ENCODE results near the gene HOXB5. TPM values are rescaled to one million over a fixed set of nuclear protein-coding genes. Genes with fewer than 3 reads are reported as not detected.

The HOXB5 gene
- total RNA-seq, 1 donor from 2014 or later, result 0.07 TPM

DNA sequence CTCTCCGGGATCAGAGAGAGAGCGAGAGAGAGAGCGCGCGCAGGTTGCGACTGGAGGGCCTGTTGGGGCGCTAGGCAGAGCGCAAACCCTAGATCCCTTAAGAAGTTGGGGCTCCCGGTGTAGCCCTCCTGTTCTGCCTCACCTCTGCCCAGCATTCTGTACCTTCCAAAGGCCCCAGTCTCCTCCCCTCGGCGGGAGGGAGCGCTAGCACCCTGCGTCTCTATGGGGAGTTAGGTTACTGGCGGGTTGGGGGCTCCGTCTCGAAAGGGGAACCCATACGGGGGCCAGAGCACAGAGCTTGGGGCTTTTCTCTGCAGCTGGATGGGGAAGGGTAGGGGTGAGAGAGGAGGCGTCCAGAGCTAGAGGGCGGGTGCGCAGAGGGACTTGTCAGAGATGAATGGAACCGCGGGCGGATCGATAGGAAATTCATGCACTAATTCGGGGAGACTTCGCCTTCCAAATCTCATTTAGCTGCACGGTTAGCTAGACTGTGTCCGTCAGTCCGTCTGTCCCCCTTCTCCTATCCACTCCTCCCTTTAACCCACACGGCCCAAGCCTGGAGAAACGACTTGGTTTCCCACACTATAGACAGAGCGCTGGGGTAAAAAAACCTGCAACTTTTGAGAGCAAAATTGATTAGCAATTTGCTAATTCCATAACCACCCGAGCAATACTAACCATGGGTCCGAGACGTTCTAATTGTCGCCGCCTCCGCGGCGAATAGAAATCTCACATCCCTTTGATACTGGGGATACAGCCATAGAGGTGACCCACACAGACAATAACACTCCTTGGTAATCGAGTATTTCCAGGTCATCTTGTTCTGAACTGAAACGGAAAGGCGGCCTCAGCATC is 14.7 kb downstream of the HOXB5 start:
- intact Hi-C loops (cut with micrococcal nuclease), result loop anchor here (2.0 kb wide), 2 partner anchors 36 to 68 kb away; no protein-coding TSS in a partner anchor

- intact Hi-C loops (cut with micrococcal nuclease), result loop anchor here (2.0 kb wide), 2 partner anchors 35 to 67 kb away; no protein-coding TSS in a partner anchor
Measured at GRCh38 chr17:48577946-48578615, 15.5 kb downstream of the HOXB5 start, which contains the start of gene HOXB4. TSS of gene HOXB4 (minus strand) at chr17:48578350. CDS start at chr17:48578319, 31 bp downstream.

DNA sequence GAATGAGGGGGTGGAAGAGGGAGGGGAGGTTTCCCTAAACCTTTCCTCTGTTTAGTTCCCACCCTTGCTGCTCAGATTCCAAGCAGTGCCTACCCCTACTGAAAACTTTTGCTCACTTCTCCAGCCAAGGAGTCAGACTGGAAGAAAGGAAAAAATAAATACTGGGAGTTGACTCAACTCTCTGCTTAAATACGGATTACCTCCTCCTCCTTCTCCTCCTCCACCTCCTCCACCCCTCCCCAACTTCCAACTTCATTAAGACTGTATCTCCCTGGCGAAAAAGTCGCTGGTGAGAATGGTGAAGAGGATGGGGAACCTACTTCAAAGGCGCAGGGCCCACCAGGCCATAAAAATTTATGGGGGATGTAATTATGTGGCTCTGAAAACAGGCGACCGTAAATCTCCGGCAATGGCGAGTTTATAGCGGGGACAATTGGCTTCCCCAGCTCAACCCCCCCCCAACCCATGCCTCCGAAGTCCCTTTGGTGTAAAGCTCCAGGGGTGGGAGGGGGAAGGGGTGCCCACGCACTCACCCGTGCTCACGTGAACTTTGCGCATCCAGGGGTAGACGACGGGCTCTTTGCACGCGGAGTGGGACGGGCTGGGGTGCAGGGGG is 16.1 kb downstream of the HOXB5 start:
- intact Hi-C loops (cut with micrococcal nuclease), result no loop called here

DNA sequence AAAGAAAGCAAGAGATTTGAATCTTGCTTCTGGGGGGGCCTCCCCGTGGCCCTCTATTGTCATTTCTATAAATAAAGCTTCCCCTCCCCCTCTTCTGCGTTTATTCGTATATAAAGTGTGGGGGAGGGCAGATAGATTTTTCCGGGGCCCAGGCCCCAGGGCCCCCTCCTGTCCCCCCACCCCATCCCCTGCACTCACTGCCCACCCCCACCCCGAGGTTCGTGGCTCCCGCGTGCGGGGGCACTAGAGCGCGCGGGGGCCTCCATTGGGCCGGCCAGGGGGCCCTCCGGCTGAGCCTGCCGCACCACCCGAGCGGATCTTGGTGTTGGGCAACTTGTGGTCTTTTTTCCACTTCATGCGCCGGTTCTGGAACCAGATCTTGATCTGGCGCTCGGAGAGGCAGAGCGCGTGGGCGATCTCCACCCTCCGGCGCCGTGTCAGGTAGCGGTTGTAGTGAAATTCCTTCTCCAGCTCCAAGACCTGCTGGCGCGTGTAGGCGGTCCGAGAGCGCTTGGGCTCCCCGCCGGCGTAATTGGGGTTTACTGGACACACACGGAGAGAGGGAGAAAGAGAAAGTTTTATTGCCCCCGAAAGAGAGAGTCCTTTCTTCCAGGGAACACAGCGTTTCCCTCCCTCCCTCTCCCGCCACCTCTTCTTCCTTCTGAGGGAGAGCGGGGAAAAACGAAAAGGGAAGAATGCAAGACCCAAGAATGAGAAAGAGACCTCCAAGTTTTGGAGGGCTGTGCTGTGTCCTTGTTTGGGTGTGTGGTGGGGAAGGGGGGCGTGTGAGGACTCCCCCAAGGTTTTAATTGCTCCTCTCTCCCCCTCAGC is 16.9 kb downstream of the HOXB5 start:
- intact Hi-C loops (cut with micrococcal nuclease), result no loop called here

- intact Hi-C loops (cut with micrococcal nuclease), result no loop called here
Measured at GRCh38 chr17:48575673-48576478, 17.7 kb downstream of the HOXB5 start.

GRCh38 chr17:48575066-48575582 is 18.5 kb downstream of the HOXB5 start:
- intact Hi-C loops (cut with micrococcal nuclease), result no loop called here

- intact Hi-C loops (cut with micrococcal nuclease), result no loop called here
Measured at GRCh38 chr17:48574505-48575065, 19.0 kb downstream of the HOXB5 start.

DNA sequence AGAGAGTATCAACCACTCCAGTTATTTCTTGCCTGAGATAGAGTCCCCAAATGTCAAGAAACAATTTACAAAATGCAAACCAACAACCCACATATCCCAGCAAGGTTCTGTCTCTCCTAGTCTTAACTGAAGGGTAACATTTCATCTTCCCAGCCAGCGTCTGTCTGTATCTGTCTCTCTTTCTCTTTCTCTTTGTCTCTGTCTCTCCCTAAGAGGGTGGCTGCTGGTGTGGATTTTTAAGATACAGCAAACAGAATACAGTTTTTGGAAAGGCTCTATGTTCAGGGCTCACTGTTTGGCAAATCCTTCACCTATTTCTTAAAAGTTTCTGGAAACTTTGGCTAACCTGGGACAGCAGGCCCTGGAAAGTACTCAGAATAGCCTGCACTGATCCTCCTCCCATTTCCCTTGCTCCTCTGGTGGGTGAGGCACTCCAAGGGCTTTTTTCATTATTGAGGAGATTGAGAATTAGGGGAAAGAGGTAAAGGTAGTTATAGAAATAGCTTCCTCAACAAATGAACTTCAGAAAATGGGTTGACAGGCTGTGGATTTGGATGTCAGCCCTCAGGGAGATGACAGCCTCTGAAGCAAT is 21.7 kb downstream of the HOXB5 start:
- intact Hi-C loops (cut with micrococcal nuclease), result no loop called here

GRCh38 chr17:48571024-48571818 is 22.4 kb downstream of the HOXB5 start:
- intact Hi-C loops (cut with micrococcal nuclease), result no loop called here

GRCh38 chr17:48570325-48571023 is 23.1 kb downstream of the HOXB5 start:
- intact Hi-C loops (cut with micrococcal nuclease), result no loop called here

DNA sequence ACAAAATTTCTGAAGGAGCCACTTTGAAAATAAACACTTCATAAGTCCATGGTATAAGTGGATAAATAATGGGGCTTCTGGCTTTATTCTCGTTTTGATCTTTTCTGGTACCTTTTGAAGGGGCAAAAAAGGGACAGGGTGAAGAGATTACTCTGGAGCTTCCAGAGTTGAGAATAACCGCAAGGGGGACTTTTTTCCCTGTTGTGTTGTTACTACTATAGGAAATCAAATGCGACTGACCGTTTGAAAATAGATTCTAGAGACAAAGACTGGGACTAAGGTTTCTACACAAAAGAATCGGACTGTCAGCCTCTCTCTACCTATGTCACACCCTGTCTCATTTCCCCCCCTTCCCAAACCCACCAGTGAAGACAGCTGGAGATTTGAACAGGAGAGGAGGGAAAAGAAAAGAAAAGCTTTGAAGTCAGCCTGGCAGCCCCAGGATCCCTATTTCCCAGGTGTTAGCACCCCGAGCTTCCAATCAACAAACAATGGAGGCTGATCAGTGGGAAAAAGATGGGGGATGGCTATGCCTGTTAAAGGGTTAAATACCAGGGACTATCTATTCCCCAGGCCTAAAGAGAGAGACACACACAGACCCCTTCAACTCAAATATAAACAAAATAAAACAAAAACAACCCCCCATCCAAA is 23.8 kb downstream of the HOXB5 start:
- intact Hi-C loops (cut with micrococcal nuclease), result no loop called here

DNA sequence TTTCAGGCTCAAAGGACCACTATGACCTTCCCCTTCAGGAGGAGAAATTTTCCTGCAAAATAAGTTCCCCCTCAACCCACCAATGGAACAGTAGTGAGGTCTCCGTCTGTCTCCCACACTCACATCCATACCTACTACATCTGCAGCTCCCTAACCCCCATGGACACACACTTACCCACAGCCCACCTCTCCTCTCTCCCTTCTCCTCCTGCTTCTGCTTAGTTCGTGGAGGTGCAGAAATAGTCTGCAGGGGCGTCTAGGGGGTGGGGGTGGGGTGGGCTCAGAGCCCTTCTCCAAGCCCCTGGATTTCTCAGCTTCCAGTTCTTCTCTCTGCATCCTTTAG is 24.4 kb downstream of the HOXB5 start:
- intact Hi-C loops (cut with micrococcal nuclease), result no loop called here

DNA sequence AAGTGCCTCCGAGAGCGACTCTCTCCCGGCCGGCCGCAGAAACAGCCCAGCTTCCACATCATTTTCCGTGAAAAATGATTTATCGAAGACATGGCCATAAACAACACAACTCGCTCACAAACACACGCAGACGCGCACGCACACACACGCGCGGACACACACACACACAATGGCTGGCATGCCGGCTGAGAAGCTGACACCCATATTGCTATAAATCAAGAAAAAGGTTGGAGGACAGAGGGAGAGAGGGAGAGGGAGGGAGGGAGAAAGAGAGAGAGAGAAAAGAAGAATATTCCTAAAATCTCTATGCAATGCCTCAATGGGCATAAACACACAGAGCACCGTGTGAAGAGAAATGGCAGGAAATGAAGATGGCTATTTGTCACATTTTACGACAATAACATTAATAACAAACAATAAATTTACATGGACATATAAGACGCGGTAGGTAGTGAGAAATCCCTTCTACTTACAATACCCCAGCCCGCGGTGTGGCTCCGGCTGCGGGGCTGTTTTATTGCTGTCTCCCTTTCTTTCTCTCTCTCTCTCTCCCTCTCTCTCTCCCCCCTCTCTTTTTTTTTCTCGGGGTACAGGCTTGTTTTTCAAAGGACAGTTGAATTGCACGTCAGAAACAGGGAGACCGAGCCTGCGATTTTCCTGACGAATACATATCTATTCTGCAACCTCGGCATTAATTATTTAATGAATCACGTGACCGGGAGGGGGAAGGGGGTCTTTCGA is 24.9 kb downstream of the HOXB5 start:
- intact Hi-C loops (cut with micrococcal nuclease), result no loop called here

- intact Hi-C loops (cut with micrococcal nuclease), result no loop called here
Measured at GRCh38 chr17:48567646-48568354, 25.8 kb downstream of the HOXB5 start.

GRCh38 chr17:48567209-48567608 is 26.4 kb downstream of the HOXB5 start:
- intact Hi-C loops (cut with micrococcal nuclease), result no loop called here

DNA sequence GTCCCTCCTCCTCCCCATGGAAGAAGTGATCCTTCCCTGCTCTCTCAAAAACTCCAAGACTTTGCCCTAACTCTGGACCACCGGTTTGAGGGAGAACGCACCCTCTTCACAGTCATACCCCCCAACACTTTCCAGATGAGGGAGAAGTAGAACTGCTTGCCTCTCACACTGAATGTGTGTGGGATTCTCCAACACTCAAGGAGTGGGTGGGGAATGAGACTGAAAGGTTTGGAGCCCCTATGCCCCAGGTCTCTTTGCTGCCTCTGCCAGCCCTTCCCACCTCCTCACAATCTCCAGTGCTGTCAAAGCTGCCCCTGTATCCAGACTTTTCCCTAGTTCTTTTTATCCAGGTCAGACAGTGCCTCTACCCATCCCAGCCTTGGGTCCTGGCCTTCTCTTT is 26.9 kb downstream of the HOXB5 start:
- intact Hi-C loops (cut with micrococcal nuclease), result no loop called here
